ENCODE measurements around the gene SEMA4B. TPM values are rescaled to one million over a fixed set of nuclear protein-coding genes. Genes with fewer than 3 reads are reported as not detected.

The SEMA4B gene
- total and polyA plus RNA-seq, 9 of the 15 experiments (the other 6 are each of a cell fraction or from before 2014, with no cell fraction given), result 1.3 to 33.6 (median 11.0) TPM

GRCh38 chr15:90234096-90234988 lies 33.2 kb downstream of the SEMA4B start, which contains the start of gene GDPGP1 (continued):
- TF ChIP-seq IRF9 (tag; IDR thresholded peaks at IDR 0.05) (peak; percentile 30; the same call in 1 of the 2 replicates), ERF (CRISPR knock-in tag; IDR thresholded peaks at IDR 0.05) (peak; percentile 42; the same call in 1 of the 2 replicates), ZNF445 (CRISPR knock-in tag; IDR thresholded peaks at IDR 0.05; ENCODE audit: low read depth) (no peak), ZNF75A (CRISPR knock-in tag; IDR thresholded peaks at IDR 0.05) (no peak), L3MBTL2 (IDR thresholded peaks at IDR 0.05) (peak; percentile 15; the same call in 1 of the 2 replicates), ZBTB7A (IDR thresholded peaks at IDR 0.05; ENCODE audit: borderline replicate concordance, control insufficient read depth, low read depth, low read length) (peak; percentile 62), BHLHE40 (IDR thresholded peaks at IDR 0.05; ENCODE audit: low read length) (peak; percentile 56), SMARCE1 (IDR thresholded peaks at IDR 0.05) (peak; percentile 55)

- CTCF ChIA-PET (ENCODE audit: low intra/inter-chr PET ratio), result no interaction called here
- TF ChIP-seq FOXK2 (conservative IDR thresholded peaks at IDR 0.05 in 1 of 2, IDR thresholded peaks at IDR 0.05 in 1 of 2; ENCODE audit: low read depth in 2 of 2) (peak in 1 of 2 experiments; percentile 54; a peak in 1 of 4 replicates), SMARCA4 (IDR thresholded peaks at IDR 0.05) (0 out of 2 replicates have a peak, but pooled peaks have one; percentile 15), CHD2 (IDR thresholded peaks at IDR 0.05; ENCODE audit: low read depth, low read length) (peak; percentile 89), ZNF518B (CRISPR knock-in tag; IDR thresholded peaks at IDR 0.05) (no peak), TBP (optimal IDR thresholded peaks at IDR 0.05; ENCODE audit: low read depth, low read length) (peak; percentile 42), FOSL1 (tag; conservative IDR thresholded peaks at IDR 0.05) (peak; percentile 73)
- TF ChIP-seq, protein P1, sequence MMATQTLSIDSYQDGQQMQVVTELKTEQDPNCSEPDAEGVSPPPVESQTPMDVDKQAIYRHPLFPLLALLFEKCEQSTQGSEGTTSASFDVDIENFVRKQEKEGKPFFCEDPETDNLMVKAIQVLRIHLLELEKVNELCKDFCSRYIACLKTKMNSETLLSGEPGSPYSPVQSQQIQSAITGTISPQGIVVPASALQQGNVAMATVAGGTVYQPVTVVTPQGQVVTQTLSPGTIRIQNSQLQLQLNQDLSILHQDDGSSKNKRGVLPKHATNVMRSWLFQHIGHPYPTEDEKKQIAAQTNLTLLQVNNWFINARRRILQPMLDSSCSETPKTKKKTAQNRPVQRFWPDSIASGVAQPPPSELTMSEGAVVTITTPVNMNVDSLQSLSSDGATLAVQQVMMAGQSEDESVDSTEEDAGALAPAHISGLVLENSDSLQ (IDR thresholded peaks at IDR 0.05), result 0 out of 2 replicates have a peak, but pooled peaks have one; percentile 17
These were observed 38.2 kb downstream of the SEMA4B start for GRCh38 chr15:90239371-90239770.

More at GRCh38 chr15:90239371-90239770, 38.2 kb downstream of the SEMA4B start:
- Histone ChIP-seq H3K4me2 (ENCODE audit: insufficient read depth, low read length) (no peak overlapping the region; the same call in 1 of the 2 replicates), H3K4me3 (no peak overlapping the region), H2AFZ (ENCODE audit: low read depth, low read length) (peak overlapping the region; percentile 56; the same call in 1 of the 2 replicates), H3K9me3 (replicated peaks; ENCODE audit: control insufficient read depth, insufficient read depth, low read depth, low read length) (no peaks in the 10 kb centered on the region), H3K36me3 (ENCODE audit: control insufficient read depth, insufficient read depth, low read length) (peaks cover 19% of the 10 kb centered on the region; the same call in 2 of the 3 replicates), H4K20me1 (replicated peaks; ENCODE audit: control insufficient read depth, insufficient read depth, low read length) (no peaks in the 10 kb centered on the region), H3K9ac (ENCODE audit: insufficient read depth in 1 of 2, low read depth in 2 of 2, low read length in 2 of 2) (no peak overlapping the region), H3K9me1 (ENCODE audit: control insufficient read depth, insufficient read depth, low read length) (peaks cover 3% of the 10 kb centered on the region), H3K79me2 (ENCODE audit: control insufficient read depth, insufficient read depth, low read length) (peaks cover 4% of the 10 kb centered on the region; the same call in 2 of the 3 replicates), H3K27ac (ENCODE audit: extremely low read depth, low read depth, low read length) (peak overlapping the region; percentile 36; the same call in 2 of the 3 replicates), H3K27me3 (ENCODE audit: control insufficient read depth in 2 of 2, insufficient read depth in 2 of 2, low read length in 2 of 2) (no peaks in the 10 kb centered on the region), H3K4me1 (replicated peaks in 1 of 2; ENCODE audit: control insufficient read depth in 2 of 2, insufficient read depth in 2 of 2, low read length in 2 of 2) (peaks cover 21 to 27% of the 10 kb centered on the region in 2 experiments)
- DNase-seq (ENCODE audit: extremely low read depth in 1 of 4, low spot score in 3 of 4) (peak in 1 of 4 experiments; percentile 69), FAIRE-seq (no peak), ATAC-seq (peak; percentile 72)
- BruUV-seq (replicated peaks), result no TSS peak
- in situ Hi-C loops (cut with MboI), result loop anchor here (10.0 kb wide), 1 partner anchor 455 kb away; no protein-coding TSS in a partner anchor
- WGBS (ENCODE audit: insufficient coverage, low coverage, missing lambda C conversion rate), result 4% methylated on average over 3 of the region's 3 CpGs
- POLR2A ChIA-PET, result no interaction called here
- intact Hi-C loops (cut with micrococcal nuclease), result no loop called here
